DMS 273 treated with DMSO at 0.1 percent for 48 hours (cell line): ENCODE results near the gene KANSL1L.

ENCODE experiments used
- DNase-seq: peaks from one replicate; lab custom pipeline; 2025; lab: John Stamatoyannopoulos, UW

KANSL1L gene

DNA sequence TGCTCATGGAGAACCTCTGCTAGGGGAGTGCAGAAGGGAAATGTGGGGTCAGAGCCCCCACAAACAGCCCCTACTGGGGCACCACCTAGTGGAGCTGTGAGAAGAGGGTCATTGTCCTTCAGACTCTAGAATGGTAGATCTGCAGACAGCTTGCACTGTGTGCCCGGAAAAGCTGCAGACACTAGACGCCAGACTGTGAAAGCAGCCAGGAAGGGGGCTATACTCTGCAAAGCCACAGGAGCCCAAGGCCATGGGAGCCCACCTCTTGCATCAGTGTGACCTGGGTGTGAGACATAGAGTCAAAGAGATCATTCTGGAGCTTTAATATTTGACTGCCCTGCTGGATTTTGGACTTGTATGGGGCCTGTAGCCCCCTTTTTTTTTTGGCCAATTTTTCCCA, 107.9 kb downstream of the KANSL1L start:
- DNase-seq, result no peak

DNA sequence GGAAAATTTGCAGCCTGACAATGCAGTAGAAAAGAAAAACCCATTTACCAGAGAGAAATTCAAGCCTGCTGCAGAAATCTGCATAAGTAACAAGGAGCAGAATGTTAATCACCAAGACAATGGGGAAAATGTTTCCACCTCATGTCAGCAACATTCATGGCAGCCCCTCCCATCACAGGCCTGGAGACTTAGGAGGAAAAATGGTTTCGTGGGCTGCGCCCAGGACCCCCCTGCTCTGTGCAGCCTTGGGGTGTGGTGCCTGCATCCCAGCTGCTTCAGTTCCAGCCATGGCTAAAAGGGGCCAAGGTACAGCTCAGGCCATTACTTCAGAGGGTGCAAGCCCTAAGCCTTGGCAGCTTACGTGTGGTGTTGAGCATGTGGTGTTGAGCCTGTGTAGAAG, 115.4 kb downstream of the KANSL1L start:
- DNase-seq, result no peak

- no peak for DNase-seq
Observed at GRCh38 chr2:210054696-210055095, 116.5 kb downstream of the KANSL1L start.

DNA sequence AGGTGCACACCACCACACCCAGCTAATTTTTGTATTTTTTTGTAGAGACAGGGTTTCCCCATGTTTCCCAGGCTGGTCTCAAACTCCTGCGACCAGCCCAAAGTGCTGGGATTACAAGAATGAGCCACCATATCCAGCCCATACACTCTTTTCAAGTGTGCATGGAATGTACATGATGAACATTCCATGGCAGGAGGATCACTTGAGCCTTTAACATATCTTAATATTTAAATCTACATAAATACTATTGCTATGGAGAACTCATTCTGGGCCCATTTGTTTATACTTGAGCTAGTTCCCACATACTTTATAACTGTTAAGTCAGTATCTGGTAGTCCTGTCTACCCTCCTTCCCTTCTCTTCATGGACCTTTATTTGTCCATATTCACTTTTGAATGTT, 120.3 kb downstream of the KANSL1L start:
- no peak for DNase-seq

DNA sequence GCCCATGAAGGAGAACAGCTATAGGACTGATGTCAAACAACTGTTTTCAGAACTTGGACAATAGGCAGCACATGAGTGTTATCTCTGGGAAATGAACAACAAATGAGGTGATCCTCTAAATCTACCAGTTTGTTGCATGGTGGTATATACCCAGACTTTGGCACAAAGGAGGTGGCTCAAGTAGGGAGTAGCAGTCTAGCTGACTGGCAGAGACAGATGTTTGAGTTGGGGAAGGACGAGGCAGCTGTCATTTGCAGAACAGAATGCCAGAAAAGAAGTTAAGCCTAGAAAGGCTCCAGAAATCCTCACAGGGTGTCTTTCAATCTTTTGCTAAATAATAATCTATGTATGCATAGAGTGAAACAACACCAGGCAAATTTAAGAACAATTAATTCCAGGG, 121.4 kb downstream of the KANSL1L start:
- DNase-seq, result no peak

DNA sequence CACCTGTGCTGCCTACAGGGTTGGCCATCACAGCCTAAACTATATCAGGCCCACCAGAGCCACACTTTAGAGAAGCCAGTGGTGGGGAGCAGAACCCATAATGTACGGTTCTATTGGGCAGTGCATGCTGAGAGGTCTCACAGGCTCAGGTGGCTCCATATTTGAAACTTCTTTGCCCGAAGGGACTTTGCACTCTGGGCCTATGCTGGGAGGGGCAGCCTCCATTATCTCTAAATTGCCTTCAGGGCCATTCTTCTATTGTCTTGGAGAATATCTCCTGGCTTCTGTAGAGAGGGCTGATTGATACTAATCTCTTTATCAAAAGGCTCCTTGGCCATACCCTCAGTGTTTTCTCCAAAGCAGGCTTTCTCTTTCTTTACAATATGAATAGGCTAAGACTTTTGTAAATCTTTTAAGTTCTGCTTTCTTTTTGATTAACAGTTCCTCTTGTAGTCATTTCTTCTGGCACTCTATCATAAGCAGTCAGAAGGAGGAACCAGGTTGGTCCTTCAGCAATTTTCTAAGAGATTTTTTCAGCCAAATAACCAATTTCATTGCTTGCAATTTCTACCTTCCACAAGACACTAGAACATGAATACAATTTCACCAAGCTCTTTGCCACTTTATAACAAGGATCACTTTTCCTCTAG, 124.2 kb downstream of the KANSL1L start:
- no peak for DNase-seq

GRCh38 chr2:210038078-210038477, 133.1 kb downstream of the KANSL1L start:
- no peak for DNase-seq

- no peak for DNase-seq
Observed at GRCh38 chr2:210035679-210036078, 135.5 kb downstream of the KANSL1L start.

GRCh38 chr2:210034087-210034683, 137.0 kb downstream of the KANSL1L start:
- no peak for DNase-seq

DNA sequence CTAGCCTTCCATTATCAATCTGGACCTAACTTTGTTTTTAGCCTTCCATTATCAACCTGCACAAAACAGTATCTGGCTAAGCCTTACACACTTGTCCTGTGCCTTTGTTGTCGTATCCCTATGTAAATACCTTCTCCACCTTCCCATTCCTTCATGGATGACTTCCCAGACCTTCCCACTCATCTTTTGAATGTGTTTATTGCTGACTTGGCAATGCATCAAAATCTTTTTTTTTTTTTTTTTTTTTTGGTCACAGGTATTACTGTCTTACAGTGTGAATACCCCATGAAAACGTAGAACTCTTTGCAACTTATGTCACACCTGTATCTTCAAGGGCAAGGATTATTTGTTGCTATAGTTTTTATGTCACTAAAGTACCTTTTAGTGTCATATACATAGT, 143.0 kb downstream of the KANSL1L start:
- DNase-seq, result no peak

- DNase-seq, result no peak
Observed at GRCh38 chr2:210027608-210028007, 143.6 kb downstream of the KANSL1L start.

- DNase-seq, result no peak
Observed at GRCh38 chr2:210022824-210023223, 148.4 kb downstream of the KANSL1L start.

GRCh38 chr2:210020138-210020537, 151.1 kb downstream of the KANSL1L start:
- no peak for DNase-seq

GRCh38 chr2:210009896-210010295, 161.3 kb downstream of the KANSL1L start:
- no peak for DNase-seq

DNA sequence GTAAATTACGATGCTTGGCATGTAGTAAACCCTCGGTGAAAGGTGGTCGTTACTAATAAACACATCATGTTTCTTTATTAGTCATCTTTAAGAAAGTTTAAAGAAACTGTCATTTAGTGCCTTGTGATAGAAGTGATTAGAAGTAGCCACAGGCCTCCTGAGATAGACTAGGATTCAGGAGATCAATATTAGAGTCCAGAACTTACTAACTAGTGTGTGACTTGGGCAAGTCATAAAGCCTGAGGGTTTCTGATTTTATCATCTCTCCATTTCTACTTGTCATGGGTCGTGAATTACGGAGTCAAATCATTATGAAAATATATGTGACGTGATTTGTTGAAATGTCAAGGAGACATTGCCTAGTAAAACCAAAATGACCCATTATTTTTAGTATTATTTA, 162.1 kb downstream of the KANSL1L start:
- DNase-seq, result no peak

DNA sequence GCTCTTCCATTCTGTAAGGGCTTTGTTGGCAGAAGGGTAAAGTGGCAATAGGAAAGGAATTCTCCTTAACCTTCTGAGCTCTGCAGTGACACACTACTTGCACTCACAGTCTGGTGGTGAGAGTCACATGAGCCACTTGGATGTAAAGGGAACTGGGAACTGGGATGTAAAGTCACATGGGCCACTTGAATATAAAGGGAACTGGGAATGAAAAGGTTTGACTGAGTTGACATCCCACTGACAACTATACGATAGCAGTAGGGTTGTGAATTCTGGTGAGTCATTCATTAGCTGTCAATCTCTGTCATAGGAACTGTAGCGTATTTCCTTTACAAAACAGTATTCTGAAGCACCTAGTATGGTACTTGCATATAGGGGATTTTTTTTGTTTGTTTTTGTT, 163.3 kb downstream of the KANSL1L start:
- DNase-seq, result no peak

- no peak for DNase-seq
Observed at GRCh38 chr2:210004881-210005280, 166.3 kb downstream of the KANSL1L start.

DNA sequence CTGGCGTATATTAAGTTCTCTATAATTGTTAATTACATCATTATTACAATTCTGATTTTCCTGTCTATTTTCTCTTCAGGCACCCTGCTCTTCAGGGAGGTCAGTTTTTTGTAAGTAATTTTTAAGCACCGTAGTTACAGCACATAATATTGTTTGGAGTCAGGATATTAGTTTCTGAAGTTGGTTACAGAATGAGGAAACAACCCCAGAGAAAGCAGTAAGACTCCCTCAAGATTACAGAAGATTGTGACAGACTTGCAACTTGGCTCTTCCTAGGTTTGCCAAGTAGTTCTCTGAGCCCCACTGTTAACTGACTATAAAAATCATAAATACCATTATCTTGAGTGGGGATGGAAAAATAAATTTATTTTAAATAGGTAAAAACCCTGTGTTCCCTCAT, 167.8 kb downstream of the KANSL1L start:
- DNase-seq, result no peak

- peak; percentile 91 for DNase-seq
Observed at GRCh38 chr2:210002158-210003157, 168.8 kb downstream of the KANSL1L start, which contains the start of gene RPE. RPE (plus strand) TSS chr2:210002638; CDS start chr2:210002662, 24 bp downstream.

DNA sequence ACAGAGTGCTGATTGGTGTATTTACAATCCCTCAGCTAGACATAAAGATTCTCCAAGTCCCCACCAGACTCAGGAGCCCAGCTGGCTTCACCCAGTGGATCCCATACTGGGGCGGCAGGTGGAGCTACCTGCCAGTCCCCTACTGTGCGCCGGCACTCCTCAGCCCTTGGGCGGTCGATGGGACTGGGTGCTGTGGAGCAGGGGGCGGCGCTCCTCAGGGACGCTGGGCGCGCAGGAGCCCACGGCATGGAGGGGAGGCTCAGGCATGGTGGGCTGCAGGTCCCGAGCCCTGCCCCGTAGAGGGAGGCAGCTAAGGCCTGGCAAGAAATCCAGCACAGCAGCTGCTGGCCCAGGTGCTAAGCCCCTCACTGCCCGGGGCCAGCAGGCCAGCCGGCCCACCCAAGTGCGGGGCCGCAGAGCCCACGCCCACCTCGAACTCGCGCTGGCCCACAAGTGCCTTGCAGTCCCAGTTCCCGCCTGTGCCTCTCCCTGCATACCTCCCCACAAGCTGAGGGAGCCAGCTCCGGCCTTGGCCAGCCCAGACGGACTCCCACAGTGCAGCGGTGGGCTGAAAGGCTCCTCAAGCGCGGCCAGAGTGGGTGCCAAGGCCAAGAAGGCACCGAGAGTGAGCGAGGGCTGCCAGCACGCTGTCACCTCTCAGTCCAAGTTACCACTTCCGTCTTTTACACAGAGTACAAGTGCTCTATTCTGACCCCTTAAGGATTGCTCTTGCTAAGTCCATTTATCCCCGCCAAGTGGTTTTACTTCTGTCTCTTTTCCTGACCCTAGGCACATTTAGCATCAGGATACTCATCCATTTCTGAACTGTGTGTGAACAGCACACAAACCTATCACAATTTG, 170.5 kb downstream of the KANSL1L start:
- no peak for DNase-seq

DNA sequence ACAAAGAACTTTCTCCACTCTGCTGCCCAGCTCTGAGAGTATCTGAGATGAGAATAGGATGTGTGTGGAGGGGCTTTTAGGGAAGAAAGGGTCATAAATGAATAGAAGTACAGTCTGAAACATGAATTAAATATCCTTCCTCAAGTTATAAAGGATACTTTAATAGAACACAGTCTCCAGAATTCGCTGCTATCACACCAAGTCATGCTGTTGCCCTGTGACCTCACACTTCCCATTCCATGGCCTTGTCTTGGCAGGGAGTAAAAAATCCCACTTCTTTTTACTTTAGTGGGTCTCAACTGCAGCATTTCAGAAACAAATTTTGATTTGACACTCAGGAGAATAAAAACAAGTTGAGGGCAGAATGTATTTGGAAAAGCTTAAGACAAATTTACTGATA, 172.6 kb downstream of the KANSL1L start:
- DNase-seq, result no peak

- DNase-seq, result no peak
Observed at GRCh38 chr2:209993968-209994367, 177.2 kb downstream of the KANSL1L start.
